ENCODE results near the gene TMEM141.
"Not testable (repeated sequence)": the region's sequence is repeated elsewhere in the genome, so short reads cannot be mapped to it uniquely, and the experiment has no call there.

TMEM141 gene

GRCh38 chr9:136766410-136767120 is 24.6 kb upstream of the TMEM141 start:
- H3K9ac ChIP-seq; H4K20me1 ChIP-seq (ENCODE audit: insufficient read depth); H3K27ac ChIP-seq; H3K4me3 ChIP-seq (IDR thresholded peaks at IDR 0.05; ENCODE audit: insufficient read depth, low read depth, low read length); H2AFZ ChIP-seq (ENCODE audit: low read depth); H3K79me2 ChIP-seq (ENCODE audit: insufficient read depth, low read depth); H3K36me3 ChIP-seq (ENCODE audit: insufficient read depth): not testable (repeated sequence)
- H3K4me1 ChIP-seq (ENCODE audit: low read depth, poor library complexity, severe bottlenecking) = peaks cover 49% of the 10 kb centered on the region
- H3K27me3 ChIP-seq (ENCODE audit: insufficient read depth, low read depth) = peaks cover 26% of the 10 kb centered on the region
- peak; percentile 47; the same call in 1 of the 2 replicates for TF ChIP-seq CTCF (conservative IDR thresholded peaks at IDR 0.05; ENCODE audit: low read depth, low read length)
- H3K4me2 ChIP-seq = peak overlapping the region; percentile 73

- Histone ChIP-seq H3K79me2 (ENCODE audit: insufficient read depth, low read depth) (no peaks in the 10 kb centered on the region), H4K20me1 (ENCODE audit: insufficient read depth) (no peaks in the 10 kb centered on the region), H3K36me3 (ENCODE audit: insufficient read depth) (no peaks in the 10 kb centered on the region), H3K4me2 (no peak overlapping the region), H3K27ac (no peak overlapping the region), H3K9ac (no peak overlapping the region), H3K4me1 (ENCODE audit: low read depth, poor library complexity, severe bottlenecking) (peaks cover 40% of the 10 kb centered on the region), H2AFZ (ENCODE audit: low read depth) (no peak overlapping the region), H3K4me3 (IDR thresholded peaks at IDR 0.05; ENCODE audit: insufficient read depth, low read depth, low read length) (no peak overlapping the region), H3K27me3 (ENCODE audit: insufficient read depth, low read depth) (peaks cover 35% of the 10 kb centered on the region)
- peak; percentile 53 for TF ChIP-seq CTCF (conservative IDR thresholded peaks at IDR 0.05; ENCODE audit: low read depth, low read length)
Measured at GRCh38 chr9:136769710-136770191, 21.4 kb upstream of the TMEM141 start.

GRCh38 chr9:136771907-136772415 is 19.2 kb upstream of the TMEM141 start:
- no peaks in the 10 kb centered on the region for H3K79me2 ChIP-seq (ENCODE audit: insufficient read depth, low read depth)
- H3K4me1 ChIP-seq (ENCODE audit: low read depth, poor library complexity, severe bottlenecking) = peaks cover 23% of the 10 kb centered on the region
- H3K4me3 ChIP-seq (IDR thresholded peaks at IDR 0.05; ENCODE audit: insufficient read depth, low read depth, low read length) = no peak overlapping the region
- peaks cover 44% of the 10 kb centered on the region for H3K27me3 ChIP-seq (ENCODE audit: insufficient read depth, low read depth)
- H3K36me3 ChIP-seq (ENCODE audit: insufficient read depth) = no peaks in the 10 kb centered on the region
- no peak overlapping the region for H2AFZ ChIP-seq (ENCODE audit: low read depth)
- no peaks in the 10 kb centered on the region for H4K20me1 ChIP-seq (ENCODE audit: insufficient read depth)
- no peak overlapping the region for H3K9ac ChIP-seq
- no peak for TF ChIP-seq CTCF (conservative IDR thresholded peaks at IDR 0.05; ENCODE audit: low read depth, low read length)
- no peak overlapping the region for H3K4me2 ChIP-seq
- H3K27ac ChIP-seq = no peak overlapping the region

- H2AFZ ChIP-seq (ENCODE audit: low read depth) = no peak overlapping the region
- peaks cover 11% of the 10 kb centered on the region for H3K4me1 ChIP-seq (ENCODE audit: low read depth, poor library complexity, severe bottlenecking)
- H3K4me2 ChIP-seq = no peak overlapping the region
- H3K27me3 ChIP-seq (ENCODE audit: insufficient read depth, low read depth) = peaks cover 48% of the 10 kb centered on the region
- H3K79me2 ChIP-seq (ENCODE audit: insufficient read depth, low read depth) = no peaks in the 10 kb centered on the region
- no peak overlapping the region for H3K27ac ChIP-seq
- TF ChIP-seq CTCF (conservative IDR thresholded peaks at IDR 0.05; ENCODE audit: low read depth, low read length) = no peak
- no peak overlapping the region for H3K9ac ChIP-seq
- no peak overlapping the region for H3K4me3 ChIP-seq (IDR thresholded peaks at IDR 0.05; ENCODE audit: insufficient read depth, low read depth, low read length)
- no peaks in the 10 kb centered on the region for H4K20me1 ChIP-seq (ENCODE audit: insufficient read depth)
- H3K36me3 ChIP-seq (ENCODE audit: insufficient read depth) = no peaks in the 10 kb centered on the region
Measured at GRCh38 chr9:136773386-136774044, 17.6 kb upstream of the TMEM141 start.
